GM21619 (cell line): ENCODE data around the gene SEMG1.

Source experiments
- ATAC-seq: cut with Tn5 transposase; IDR thresholded peaks from one replicate; pipeline ENCODE4 v1.9.1; 2021; ENCODE audit not compliant: unreplicated experiment

The SEMG1 gene

DNA sequence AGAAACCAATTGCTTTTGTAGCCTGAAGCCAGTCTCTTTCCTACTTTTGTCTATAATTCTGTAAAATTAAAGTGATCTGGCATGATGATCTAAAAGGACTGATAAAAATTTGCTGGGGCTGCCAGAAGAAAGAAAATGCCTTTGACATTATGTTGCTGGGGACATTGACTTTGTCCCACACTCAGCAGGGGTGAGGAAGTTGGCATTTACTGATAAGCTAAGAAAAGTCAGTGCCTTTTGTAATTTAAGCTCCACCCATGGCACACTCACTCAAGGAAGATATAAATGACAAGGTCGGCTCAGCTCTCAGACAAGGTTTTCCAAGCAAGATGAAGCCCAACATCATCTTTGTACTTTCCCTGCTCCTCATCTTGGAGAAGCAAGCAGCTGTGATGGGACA lies at the start of gene SEMG1:
Gene SEMG1, plus strand, starts transcription at position 309 of the 400 bp plus-strand sequence. Its CDS starts 21 bp downstream, at position 330.
- no peak for ATAC-seq

- ATAC-seq: no peak
These were observed 48.9 kb upstream of the SEMG1 start for GRCh38 chr20:45157962-45158361.

- no peak for ATAC-seq
These were observed 43.6 kb upstream of the SEMG1 start for GRCh38 chr20:45163083-45163803.

GRCh38 chr20:45164906-45165305 lies 41.9 kb upstream of the SEMG1 start:
- ATAC-seq: no peak

DNA sequence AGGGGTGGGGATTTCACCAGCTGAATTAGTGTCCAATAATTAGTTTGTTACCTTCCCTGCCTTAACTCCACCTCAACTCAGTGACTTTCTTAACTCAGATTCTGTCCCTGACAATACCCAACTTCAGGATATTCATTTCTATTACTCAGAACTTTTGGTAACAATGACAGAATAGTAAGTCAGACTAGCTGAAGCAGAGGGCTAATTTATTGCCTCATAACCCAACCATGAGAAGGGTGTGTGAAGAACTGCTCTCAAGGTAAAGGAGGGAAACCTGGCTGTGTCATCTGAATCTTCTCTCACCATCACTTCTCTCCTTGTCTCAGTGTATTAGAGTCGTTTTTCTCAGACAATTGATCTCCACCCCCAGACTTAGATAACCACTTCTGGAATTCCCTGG lies 33.3 kb upstream of the SEMG1 start:
- no peak for ATAC-seq

DNA sequence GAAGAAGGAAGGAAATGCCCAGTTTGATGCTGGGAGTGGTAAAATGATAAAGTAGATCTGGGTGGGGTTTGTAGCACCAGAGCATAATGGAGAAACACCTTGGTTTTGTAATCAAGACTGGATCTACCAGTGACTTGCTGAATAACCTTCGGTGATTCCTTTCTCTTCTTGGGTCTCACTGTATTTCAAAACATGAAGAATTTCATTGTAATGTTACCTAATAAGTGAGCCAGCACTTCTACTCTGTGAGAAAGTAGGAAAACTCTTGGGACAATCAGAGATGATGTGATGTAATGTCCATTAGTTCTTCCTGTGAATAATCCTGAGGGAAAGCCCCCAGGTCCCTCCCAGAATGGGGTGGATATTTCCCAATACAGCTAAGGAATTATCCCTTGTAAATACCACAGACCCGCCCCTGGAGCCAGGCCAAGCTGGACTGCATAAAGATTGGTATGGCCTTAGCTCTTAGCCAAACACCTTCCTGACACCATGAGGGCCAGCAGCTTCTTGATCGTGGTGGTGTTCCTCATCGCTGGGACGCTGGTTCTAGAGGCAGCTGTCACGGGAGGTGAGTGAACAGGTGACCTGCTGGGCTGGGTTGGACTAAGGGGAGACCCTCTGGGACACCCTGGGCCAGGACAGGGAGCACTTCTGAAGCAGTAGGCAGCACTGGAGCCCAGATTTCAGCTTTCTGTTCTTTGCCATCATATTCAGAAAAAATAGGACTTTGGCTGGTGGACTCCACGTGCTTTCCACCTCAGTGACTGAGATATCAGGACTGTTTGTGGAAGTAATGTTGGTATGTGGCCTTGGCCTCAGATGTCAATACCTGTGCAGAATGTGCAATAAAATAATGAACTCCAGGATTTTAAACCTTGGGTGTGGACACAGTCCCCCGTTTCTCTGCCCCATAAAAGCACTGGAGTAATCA lies 32.1 kb upstream of the SEMG1 start, which contains the start of gene PI3:
Gene PI3, plus strand, starts transcription at position 469 of the 931 bp plus-strand sequence. Its CDS starts 21 bp downstream, at position 490.
- no peak for ATAC-seq

- ATAC-seq: no peak
These were observed 30.1 kb upstream of the SEMG1 start for GRCh38 chr20:45176526-45177267.

GRCh38 chr20:45179166-45179565 lies 27.7 kb upstream of the SEMG1 start:
- no peak for ATAC-seq

- no peak for ATAC-seq
These were observed 25.2 kb upstream of the SEMG1 start for GRCh38 chr20:45181639-45182038.

DNA sequence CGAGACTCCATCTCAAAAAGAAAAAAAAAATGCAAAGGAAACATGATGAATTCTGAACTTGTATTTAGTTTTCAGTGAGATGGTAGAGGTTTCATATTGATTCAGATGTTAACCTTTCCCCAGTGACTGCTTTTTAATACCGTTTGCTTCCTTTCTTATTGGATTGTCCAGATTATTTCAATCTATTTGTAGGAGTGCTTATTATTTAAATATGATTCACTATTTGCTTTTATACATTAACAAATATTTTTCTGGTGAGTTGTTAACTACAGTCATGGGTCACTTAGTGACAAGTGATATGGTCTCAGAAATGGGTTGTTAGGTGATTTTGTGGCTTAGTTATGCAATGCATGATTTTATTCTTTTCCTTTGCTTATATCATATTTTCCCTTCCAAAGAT lies 23.7 kb upstream of the SEMG1 start:
- ATAC-seq: no peak

DNA sequence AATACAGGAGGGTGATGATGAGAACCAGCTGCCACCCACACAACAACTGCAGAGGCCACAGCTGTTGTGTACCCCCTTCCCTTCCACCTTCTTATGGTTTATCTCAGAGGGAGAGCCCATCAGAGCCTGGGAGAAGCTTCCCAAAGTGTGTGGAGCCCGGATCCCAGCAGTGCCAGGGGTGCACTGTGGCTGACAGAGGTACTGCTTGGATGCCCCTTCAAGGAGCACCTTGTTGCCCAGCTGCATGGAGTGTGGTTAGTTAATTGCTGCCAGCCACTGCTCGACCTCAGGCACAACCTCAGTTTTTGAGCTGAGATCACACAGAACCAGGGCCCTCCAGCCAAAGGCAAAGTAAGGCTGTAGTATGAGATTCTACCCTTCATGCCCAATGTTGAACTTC lies 19.1 kb upstream of the SEMG1 start:
- no peak for ATAC-seq

- ATAC-seq: no peak
These were observed 17.7 kb upstream of the SEMG1 start for GRCh38 chr20:45189067-45189609.

- ATAC-seq: no peak
These were observed 17.0 kb upstream of the SEMG1 start for GRCh38 chr20:45189861-45190260.

DNA sequence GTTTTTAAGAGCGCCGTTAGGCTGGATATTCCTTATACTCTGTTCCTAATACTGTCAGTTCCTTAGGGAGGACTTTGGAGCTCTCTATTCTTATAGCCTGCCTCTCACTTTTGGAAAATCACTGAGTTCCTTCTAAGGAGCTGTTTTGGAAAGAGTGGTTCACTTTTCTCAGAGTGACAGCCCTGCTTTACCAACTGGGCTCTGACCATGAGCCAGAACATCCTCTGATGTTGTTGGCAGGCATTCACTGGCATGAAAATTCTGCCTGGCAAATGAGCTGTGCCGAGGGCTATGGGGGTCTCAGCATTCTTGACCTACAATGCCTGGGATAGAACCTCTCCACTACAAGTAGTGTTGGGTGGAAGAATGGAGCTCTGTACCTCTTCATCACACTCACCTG lies 14.9 kb upstream of the SEMG1 start:
- no peak for ATAC-seq

GRCh38 chr20:45193331-45193730 lies 13.5 kb upstream of the SEMG1 start:
- ATAC-seq: no peak

- no peak for ATAC-seq
These were observed 3.1 kb downstream of the SEMG1 start for GRCh38 chr20:45209924-45210323.

DNA sequence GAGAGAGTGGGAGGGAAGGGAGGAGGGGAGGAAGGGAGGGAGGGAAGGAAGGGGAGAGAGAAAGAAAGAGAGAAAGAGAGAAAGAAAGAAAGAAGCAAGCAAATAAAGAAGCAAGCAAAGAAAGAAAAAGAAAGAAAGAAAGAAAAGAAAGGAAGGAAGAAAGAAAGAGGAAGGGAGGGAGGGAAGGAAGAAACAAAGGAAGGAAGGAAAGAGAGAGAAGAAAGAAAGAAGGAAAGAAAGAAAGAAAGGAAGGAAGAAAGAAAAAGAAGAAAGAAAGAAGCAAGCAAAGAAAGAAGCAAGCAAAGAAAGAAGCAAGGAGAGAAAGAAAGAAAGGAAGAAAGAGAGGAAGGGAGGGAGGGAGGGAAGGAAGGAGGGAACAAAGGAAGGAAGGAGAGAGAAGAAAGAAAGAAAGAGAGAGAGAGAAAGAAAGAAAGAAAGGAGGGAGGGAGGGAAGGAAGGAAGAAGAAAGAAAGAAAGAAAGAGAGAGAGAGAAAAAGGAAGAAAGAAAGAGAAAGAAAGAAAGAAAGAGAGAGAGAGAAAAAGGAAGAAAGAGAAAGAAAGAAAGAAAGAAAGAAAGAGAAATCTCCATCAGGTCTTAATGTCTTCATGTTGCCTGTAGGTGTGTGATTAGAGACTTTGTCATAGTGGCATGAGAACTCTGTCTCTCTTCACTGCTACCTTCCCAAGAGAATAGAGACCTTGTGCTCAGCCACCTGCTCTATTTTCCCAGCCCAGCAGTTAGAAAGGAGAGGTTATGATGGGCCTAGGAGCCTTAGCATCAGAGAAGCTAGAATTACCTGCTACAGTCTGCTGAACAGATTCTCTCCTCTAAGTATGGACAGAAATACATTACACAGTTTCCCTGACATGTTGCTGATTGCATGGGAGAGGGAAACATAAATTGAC lies 5.0 kb downstream of the SEMG1 start:
- ATAC-seq: no peak

- ATAC-seq: no peak
These were observed 6.0 kb downstream of the SEMG1 start for GRCh38 chr20:45212836-45213235.

DNA sequence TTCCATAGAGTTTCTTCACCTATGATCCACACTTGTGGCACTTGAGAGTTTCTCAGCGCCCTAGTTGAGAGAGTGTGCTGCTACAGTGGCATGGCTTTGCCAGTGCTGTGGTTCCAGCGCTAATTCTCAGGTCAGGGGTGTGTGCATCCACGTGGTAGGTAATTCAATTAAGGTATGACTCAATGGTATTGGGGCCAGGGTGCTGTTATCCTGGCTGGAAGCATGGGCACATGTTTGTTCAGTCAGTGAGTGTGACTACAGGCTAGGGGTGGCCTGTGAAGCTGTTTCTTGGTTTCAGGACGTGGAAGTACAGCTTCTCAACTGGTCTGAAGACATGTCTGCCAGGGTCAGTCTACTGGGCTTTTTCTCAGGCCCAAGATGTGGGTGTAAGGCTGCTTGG lies 11.3 kb downstream of the SEMG1 start:
- ATAC-seq: no peak

GRCh38 chr20:45218636-45219035 lies 11.8 kb downstream of the SEMG1 start:
- no peak for ATAC-seq
